ENCODE data around the gene TEX19. TPM values are rescaled to one million over a fixed set of nuclear protein-coding genes. Genes with fewer than 3 reads are reported as not detected.

Gene TEX19
- total and polyA plus RNA-seq, 2 experiments from 2014 or later: 0.10 to 0.66 TPM

DNA sequence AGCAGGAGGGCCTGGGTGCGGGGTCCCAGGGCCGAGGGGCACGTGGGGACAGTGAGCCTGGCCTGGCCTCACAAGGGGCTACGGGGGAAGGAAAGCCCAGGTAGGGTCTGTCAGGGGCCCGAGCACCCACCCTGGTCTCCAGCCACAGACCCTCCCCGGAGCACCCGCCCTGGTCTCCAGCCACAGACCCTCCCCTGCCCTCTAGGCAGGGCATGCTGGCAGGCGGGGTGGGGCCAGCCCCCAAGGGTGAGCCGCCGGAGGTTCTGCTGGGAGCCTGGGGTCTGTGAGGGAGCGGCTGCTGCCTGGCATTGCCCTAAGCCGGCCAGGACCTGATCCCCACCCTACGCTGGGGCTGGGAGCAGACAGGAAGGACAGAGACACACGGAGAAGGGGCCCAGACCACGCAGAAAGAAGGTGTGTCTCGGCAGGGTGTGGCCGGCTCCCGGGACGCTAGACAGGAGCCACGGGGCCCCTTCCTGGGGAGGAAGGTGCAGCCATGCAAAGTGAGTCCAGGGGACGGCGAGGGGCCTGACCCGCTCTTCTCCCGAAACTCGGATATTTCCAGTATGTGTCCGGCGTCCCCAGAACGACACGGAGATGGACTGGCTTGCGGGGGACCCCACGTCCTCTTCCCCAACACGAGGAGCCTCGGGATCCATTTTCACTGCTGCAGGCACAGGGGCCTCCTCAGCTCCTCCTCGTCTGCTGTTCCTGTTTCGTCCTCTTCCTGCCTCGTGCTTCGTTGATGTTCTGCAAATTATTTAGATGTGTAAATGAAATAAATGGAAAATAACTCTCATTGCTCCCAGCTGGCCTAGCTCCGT is 28.0 kb downstream of the TEX19 start (continued):
- TF ChIP-seq, protein P1, sequence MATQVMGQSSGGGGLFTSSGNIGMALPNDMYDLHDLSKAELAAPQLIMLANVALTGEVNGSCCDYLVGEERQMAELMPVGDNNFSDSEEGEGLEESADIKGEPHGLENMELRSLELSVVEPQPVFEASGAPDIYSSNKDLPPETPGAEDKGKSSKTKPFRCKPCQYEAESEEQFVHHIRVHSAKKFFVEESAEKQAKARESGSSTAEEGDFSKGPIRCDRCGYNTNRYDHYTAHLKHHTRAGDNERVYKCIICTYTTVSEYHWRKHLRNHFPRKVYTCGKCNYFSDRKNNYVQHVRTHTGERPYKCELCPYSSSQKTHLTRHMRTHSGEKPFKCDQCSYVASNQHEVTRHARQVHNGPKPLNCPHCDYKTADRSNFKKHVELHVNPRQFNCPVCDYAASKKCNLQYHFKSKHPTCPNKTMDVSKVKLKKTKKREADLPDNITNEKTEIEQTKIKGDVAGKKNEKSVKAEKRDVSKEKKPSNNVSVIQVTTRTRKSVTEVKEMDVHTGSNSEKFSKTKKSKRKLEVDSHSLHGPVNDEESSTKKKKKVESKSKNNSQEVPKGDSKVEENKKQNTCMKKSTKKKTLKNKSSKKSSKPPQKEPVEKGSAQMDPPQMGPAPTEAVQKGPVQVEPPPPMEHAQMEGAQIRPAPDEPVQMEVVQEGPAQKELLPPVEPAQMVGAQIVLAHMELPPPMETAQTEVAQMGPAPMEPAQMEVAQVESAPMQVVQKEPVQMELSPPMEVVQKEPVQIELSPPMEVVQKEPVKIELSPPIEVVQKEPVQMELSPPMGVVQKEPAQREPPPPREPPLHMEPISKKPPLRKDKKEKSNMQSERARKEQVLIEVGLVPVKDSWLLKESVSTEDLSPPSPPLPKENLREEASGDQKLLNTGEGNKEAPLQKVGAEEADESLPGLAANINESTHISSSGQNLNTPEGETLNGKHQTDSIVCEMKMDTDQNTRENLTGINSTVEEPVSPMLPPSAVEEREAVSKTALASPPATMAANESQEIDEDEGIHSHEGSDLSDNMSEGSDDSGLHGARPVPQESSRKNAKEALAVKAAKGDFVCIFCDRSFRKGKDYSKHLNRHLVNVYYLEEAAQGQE (IDR thresholded peaks at IDR 0.05; ENCODE audit: unreplicated experiment): no peak
- TF ChIP-seq CTCF (conservative IDR thresholded peaks at IDR 0.05; ENCODE audit: low read depth in 2 of 2) (no peak), NANOG (IDR thresholded peaks at IDR 0.05; ENCODE audit: borderline replicate concordance) (no peak)

DNA sequence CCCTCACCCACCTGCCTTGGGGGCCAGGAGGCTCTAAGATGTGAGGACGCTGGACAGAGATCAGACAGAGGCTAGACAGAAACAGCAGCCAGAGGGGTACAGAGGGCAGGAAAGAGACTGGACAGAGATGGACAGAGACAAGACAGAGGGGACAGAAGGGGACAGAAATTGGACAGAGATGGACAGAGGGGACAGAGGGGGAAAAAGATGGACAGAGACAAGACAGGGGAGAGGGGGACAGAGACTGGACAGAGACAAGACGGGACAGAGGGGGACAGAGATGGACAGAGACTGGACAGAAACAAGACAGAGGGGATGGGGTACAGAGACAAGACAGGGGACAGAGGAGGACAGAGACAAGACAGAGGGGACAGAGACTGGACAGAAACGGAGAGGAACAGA is 28.7 kb downstream of the TEX19 start:
- no peak overlapping the region for H2AFZ ChIP-seq
- H3K27me3 Mint-ChIP-seq (ENCODE audit: insufficient read depth, low read depth, poor library complexity): peaks cover 11% of the 10 kb centered on the region
- ATAC-seq (no peak), DNase-seq (ENCODE audit: low spot score) (no peak)
- H3K27ac Mint-ChIP-seq: no peak overlapping the region
- no peaks in the 10 kb centered on the region; the same call in 1 of the 2 replicates for H4K20me1 ChIP-seq (replicated peaks; ENCODE audit: insufficient read depth)
- no peak overlapping the region for H3K4me3 ChIP-seq
- H3K27me3 ChIP-seq (ENCODE audit: insufficient read depth): no peaks in the 10 kb centered on the region
- no peak overlapping the region for H3K4me3 Mint-ChIP-seq
- H3K27ac ChIP-seq (ENCODE audit: low read depth): no peak overlapping the region
- H3K4me1 ChIP-seq (ENCODE audit: insufficient read depth): no peaks in the 10 kb centered on the region
- no peaks in the 10 kb centered on the region for H3K79me2 ChIP-seq (replicated peaks; ENCODE audit: insufficient read depth)
- no peaks in the 10 kb centered on the region for H3F3A ChIP-seq (replicated peaks; ENCODE audit: low read depth)
- no peaks in the 10 kb centered on the region; the same call in 2 of the 3 replicates for H3K36me3 Mint-ChIP-seq (ENCODE audit: low read depth)
- H3K9me3 Mint-ChIP-seq: no peaks in the 10 kb centered on the region
- peaks cover 6% of the 10 kb centered on the region for H3K4me1 Mint-ChIP-seq
- no peak for TF ChIP-seq STAT1 (IDR thresholded peaks at IDR 0.05; ENCODE audit: unreplicated experiment)
- TF ChIP-seq, protein P2, sequence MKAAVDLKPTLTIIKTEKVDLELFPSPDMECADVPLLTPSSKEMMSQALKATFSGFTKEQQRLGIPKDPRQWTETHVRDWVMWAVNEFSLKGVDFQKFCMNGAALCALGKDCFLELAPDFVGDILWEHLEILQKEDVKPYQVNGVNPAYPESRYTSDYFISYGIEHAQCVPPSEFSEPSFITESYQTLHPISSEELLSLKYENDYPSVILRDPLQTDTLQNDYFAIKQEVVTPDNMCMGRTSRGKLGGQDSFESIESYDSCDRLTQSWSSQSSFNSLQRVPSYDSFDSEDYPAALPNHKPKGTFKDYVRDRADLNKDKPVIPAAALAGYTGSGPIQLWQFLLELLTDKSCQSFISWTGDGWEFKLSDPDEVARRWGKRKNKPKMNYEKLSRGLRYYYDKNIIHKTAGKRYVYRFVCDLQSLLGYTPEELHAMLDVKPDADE (IDR thresholded peaks at IDR 0.05): no peak
- TF ChIP-seq, protein P1 (IDR thresholded peaks at IDR 0.05; ENCODE audit: unreplicated experiment): no peak
- TF ChIP-seq NANOG (IDR thresholded peaks at IDR 0.05; ENCODE audit: borderline replicate concordance): no peak
- no peak for TF ChIP-seq JUNB (IDR thresholded peaks at IDR 0.05; ENCODE audit: unreplicated experiment)
- no peak for TF ChIP-seq EZH2phosphoT487 (IDR thresholded peaks at IDR 0.05; ENCODE audit: unreplicated experiment)
- TF ChIP-seq CTCF (conservative IDR thresholded peaks at IDR 0.05; ENCODE audit: low read depth in 2 of 2): no peak
- no peaks in the 10 kb centered on the region for H3K36me3 ChIP-seq (ENCODE audit: insufficient read depth)
- H3K4me2 ChIP-seq: no peak overlapping the region
- no peaks in the 10 kb centered on the region for H3K9me2 ChIP-seq (ENCODE audit: insufficient read depth)

All from GM23338 (cell line).